K562 (cell line): ENCODE results near the gene ANP32B. TPM values are rescaled to one million over a fixed set of nuclear protein-coding genes. Genes with fewer than 3 reads are reported as not detected.

Source experiments
- ARID1B ChIP-seq: fragments of 450-650 bp; IDR thresholded peaks from 2 replicates; pipeline ENCODE4 v1.6.1; 2016; ENCODE audit warnings: antibody characterized with exemption, mild to moderate bottlenecking, inconsistent platforms
- ASH1L ChIP-seq: fragments of 450-650 bp; IDR thresholded peaks from 2 replicates; pipeline ENCODE4 v1.6.1; 2018; ENCODE audit warnings: borderline replicate concordance, mild to moderate bottlenecking, low read depth; ENCODE audit not compliant: partially characterized antibody
- E2F4 ChIP-seq: sonication (generic); formaldehyde crosslinking; IDR thresholded peaks from 2 replicates; pipeline ENCODE4 v1.8.0; 2022; ENCODE audit warnings: mild to moderate bottlenecking, low read depth, missing genetic modification reagents
- E4F1 ChIP-seq: fragments of 250-450 bp; sonication (Bioruptor Pico); IDR thresholded peaks from 2 replicates; pipeline ENCODE4 v1.5.0; 2021; ENCODE audit warnings: mild to moderate bottlenecking, borderline replicate concordance
- ETV1 ChIP-seq: fragments of 450-650 bp; conservative IDR thresholded peaks from 2 replicates; pipeline ENCODE4 v1.6.1; 2016; ENCODE audit warnings: missing genetic modification characterization, control low read depth, low read depth, missing compliant biosample characterization
- FOXM1 ChIP-seq, 2 experiments: fragments of 450-650 bp in 1 of 2; sonication (generic) in 1 of 2; formaldehyde crosslinking in 1 of 2; IDR thresholded peaks; 2 replicates each; pipeline versions ENCODE4 v1.6.1 to v1.9.0; 2017 to 2022; ENCODE audit warnings: low read depth in 2 of 2, mild to moderate bottlenecking in 2 of 2, missing genetic modification reagents in 1 of 2, moderate library complexity in 1 of 2
- GATAD2A ChIP-seq: fragments of 450-650 bp; IDR thresholded peaks from 2 replicates; pipeline ENCODE4 v1.6.1; 2017
- NCOR1 ChIP-seq: fragments of 450-650 bp; IDR thresholded peaks from 2 replicates; pipeline ENCODE4 v1.6.1; 2016; ENCODE audit warnings: mild to moderate bottlenecking, moderate library complexity
- ZMIZ1 ChIP-seq, 2 experiments: fragments of 150-350 bp in 1 of 2; IDR thresholded peaks; 2 replicates each; pipeline ENCODE4 v1.6.1; 2012 to 2016; ENCODE audit warnings: low read depth in 2 of 2, low read length in 2 of 2, mild to moderate bottlenecking in 1 of 2, moderate library complexity in 1 of 2
- ZNF143 ChIP-seq: sonication (generic); formaldehyde crosslinking; IDR thresholded peaks from 2 replicates; pipeline ENCODE4 v1.9.0; 2022; ENCODE audit warnings: mild to moderate bottlenecking, missing genetic modification reagents
- polyA plus RNA-seq, 8 experiments: library from polyadenylated mRNA; depleted of rRNA in 4 of 8; stranded (reverse) in 5 of 8; unstranded in 3 of 8; fragments of >200 nt; fragmentation: Nextera tagmentation in 2 of 8; fragmentation: Illumina TruSeq in 1 of 8; extraction: Ambion mirVana in 2 of 8; extraction: Trizol in 1 of 8; gene quantifications; 2 replicates each; pipeline versions ENCODE4 v1.2.1 to v1.2.3, GENCODE V29; 2011 to 2014; ENCODE audit warnings: inconsistent platforms in 1 of 8, missing spikeins in 1 of 8
- total RNA-seq, 7 experiments: library from RNA; depleted of rRNA in 6 of 7; stranded (reverse); fragments of >200 nt in 6 of 7; fragmentation: Illumina TruSeq in 2 of 7; extraction: Trizol in 2 of 7; gene quantifications; 2 replicates each; pipeline versions ENCODE4 v1.2.1 to v1.2.3, GENCODE V29; 2011 to 2021; ENCODE audit warnings: low replicate concordance in 1 of 7
- TF ChIP-seq, protein P1 (sequence below): fragments of 450-650 bp; conservative IDR thresholded peaks from 2 replicates; pipeline ENCODE4 v1.6.1; 2016; ENCODE audit warnings: missing genetic modification characterization, low read depth, mild to moderate bottlenecking, missing compliant biosample characterization, moderate library complexity
- TF ChIP-seq, protein P2 (sequence below): fragments of 450-650 bp; IDR thresholded peaks from 2 replicates; pipeline ENCODE4 v1.6.1; 2018; ENCODE audit warnings: mild to moderate bottlenecking, low read depth; ENCODE audit not compliant: partially characterized antibody

Gene ANP32B
- total and polyA plus RNA-seq, 9 of the 15 experiments (the other 6 are each of a cell fraction or from before 2014, with no cell fraction given) = 68.9 to 815 (median 141) TPM

GRCh38 chr9:98045234-98046179 lies 62.4 kb downstream of the ANP32B start (continued):
- TF ChIP-seq FOXM1 (IDR thresholded peaks at IDR 0.05; ENCODE audit: low read depth) (peak; percentile 100), FOXM1 (CRISPR knock-in tag; IDR thresholded peaks at IDR 0.05; ENCODE audit: low read depth) (peak; percentile 98), E2F4 (CRISPR knock-in tag) (no peak), ETV1 (peak; percentile 62), GATAD2A (no peak), ASH1L (peak; percentile 54), ZNF143 (CRISPR knock-in tag) (no peak), ARID1B (peak; percentile 12; the same call in 1 of the 2 replicates), NCOR1 (no peak), E4F1 (CRISPR knock-in tag) (peak; percentile 72; the same call in 1 of the 2 replicates), ZMIZ1 (IDR thresholded peaks at IDR 0.05; ENCODE audit: low read depth in 2 of 2, low read length in 2 of 2) (0 out of 4 replicates have a peak, but pooled peaks of 1 of the 2 experiments have one; percentile 49)
- TF ChIP-seq, protein P1, sequence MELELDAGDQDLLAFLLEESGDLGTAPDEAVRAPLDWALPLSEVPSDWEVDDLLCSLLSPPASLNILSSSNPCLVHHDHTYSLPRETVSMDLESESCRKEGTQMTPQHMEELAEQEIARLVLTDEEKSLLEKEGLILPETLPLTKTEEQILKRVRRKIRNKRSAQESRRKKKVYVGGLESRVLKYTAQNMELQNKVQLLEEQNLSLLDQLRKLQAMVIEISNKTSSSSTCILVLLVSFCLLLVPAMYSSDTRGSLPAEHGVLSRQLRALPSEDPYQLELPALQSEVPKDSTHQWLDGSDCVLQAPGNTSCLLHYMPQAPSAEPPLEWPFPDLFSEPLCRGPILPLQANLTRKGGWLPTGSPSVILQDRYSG = peak; percentile 58
- TF ChIP-seq, protein P2, sequence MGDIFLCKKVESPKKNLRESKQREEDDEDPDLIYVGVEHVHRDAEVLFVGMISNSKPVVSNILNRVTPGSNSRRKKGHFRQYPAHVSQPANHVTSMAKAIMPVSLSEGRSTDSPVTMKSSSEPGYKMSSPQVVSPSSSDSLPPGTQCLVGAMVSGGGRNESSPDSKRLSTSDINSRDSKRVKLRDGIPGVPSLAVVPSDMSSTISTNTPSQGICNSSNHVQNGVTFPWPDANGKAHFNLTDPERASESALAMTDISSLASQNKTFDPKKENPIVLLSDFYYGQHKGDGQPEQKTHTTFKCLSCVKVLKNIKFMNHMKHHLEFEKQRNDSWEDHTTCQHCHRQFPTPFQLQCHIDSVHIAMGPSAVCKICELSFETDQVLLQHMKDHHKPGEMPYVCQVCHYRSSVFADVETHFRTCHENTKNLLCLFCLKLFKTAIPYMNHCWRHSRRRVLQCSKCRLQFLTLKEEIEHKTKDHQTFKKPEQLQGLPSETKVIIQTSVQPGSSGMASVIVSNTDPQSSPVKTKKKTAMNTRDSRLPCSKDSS = no peak
